Measurements from ENCODE around the gene ARHGEF4.
A peak's percentile ranks its signal among the peaks of the same experiment; 100 is the strongest.

The ARHGEF4 gene

GRCh38 chr2:130853391-130853790 is 16.7 kb downstream of the ARHGEF4 start:
- in situ Hi-C loops (cut with HindIII; ENCODE audit: low pct_unique_long_range_greater_than_20kb, low sequenced_read_pairs): no loop called here
- no peak for DNase-seq (ENCODE audit: low read depth in 1 of 2, low spot score in 1 of 2)
- no peak for TF ChIP-seq JUND (IDR thresholded peaks at IDR 0.05; ENCODE audit: low read depth)

- in situ Hi-C loops (cut with HindIII; ENCODE audit: low pct_unique_long_range_greater_than_20kb, low sequenced_read_pairs): no loop called here
- TF ChIP-seq JUND (IDR thresholded peaks at IDR 0.05; ENCODE audit: low read depth): no peak
- DNase-seq (ENCODE audit: low read depth in 1 of 2, low spot score in 1 of 2): no peak
These were observed 17.6 kb downstream of the ARHGEF4 start for GRCh38 chr2:130854301-130854700.

DNA sequence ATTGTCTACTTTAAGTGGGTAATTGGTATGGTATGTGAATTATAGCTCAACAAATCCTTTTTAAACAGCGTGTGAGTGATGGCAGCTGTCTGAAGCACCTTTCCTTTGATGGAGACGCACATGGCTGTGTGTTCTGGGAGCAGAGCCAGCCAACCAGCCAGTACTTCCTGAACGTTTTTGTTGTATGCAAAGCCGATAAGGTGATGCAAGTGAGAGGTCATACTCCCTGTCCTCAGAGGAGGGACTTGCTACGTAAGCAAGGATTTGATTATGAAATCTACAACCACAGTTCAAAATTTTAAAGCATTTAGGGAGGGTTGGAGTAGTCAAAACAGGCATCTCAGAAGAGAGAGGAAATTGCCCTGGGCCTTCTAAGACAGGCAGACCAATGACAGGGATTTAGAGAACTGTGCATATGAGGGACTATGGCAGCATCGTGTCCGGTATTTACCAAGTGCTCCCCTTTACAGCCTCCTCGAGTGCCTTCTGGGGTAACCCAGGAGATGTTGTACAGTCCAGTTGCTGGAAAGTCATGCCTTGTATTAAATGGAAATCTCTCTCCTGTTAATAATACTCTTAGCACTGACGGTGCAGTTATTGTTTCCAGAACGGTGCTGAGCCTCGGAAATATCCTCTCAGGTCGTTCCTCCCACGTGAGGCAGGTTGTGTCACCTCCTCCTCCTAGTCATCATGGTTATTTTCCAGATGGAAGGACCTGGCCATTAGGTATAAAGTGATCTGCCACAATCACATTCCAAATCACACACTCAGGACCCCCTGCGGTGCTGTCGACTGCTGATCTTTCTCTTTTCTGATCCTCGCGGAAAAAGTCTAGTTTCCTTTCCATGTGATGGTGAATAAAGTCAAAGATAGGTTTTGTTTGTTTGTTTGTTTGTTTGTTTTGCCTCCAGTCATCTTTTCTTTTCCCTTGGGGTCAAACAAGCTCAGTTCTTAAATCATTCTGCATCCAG is 28.4 kb downstream of the ARHGEF4 start:
- in situ Hi-C loops (cut with HindIII; ENCODE audit: low pct_unique_long_range_greater_than_20kb, low sequenced_read_pairs): no loop called here
- DNase-seq (ENCODE audit: low read depth in 1 of 2, low spot score in 1 of 2): no peak

GRCh38 chr2:130869441-130870160 is 32.9 kb downstream of the ARHGEF4 start:
- in situ Hi-C loops (cut with HindIII; ENCODE audit: low pct_unique_long_range_greater_than_20kb, low sequenced_read_pairs): no loop called here
- DNase-seq (ENCODE audit: low read depth in 1 of 2, low spot score in 1 of 2): no peak
- TF ChIP-seq JUND (IDR thresholded peaks at IDR 0.05; ENCODE audit: low read depth): no peak

More for the DNA sequence above, 28.4 kb downstream of the ARHGEF4 start:
- no peak for TF ChIP-seq JUND (IDR thresholded peaks at IDR 0.05; ENCODE audit: low read depth)

DNA sequence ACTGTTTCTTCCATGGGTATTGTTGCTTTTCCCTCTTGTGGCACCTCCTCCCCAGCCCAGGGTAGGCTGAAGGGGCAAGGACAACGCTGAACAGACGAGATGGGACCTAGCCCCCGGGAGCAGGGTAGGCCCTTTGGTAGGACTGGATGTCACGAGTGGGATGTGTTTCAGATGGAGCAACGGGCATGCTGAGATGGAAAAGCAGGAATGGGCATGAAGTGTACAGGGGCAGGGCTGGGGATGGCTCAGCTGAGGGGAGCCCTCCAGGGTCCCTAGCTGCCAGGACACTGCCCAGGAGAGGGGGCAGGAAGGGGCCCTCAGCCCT is 33.4 kb downstream of the ARHGEF4 start:
- TF ChIP-seq JUND (IDR thresholded peaks at IDR 0.05; ENCODE audit: low read depth): no peak
- no peak for DNase-seq (ENCODE audit: low read depth in 1 of 2, low spot score in 1 of 2)
- in situ Hi-C loops (cut with HindIII; ENCODE audit: low pct_unique_long_range_greater_than_20kb, low sequenced_read_pairs): no loop called here

GRCh38 chr2:130870779-130871178 is 34.1 kb downstream of the ARHGEF4 start:
- TF ChIP-seq JUND (IDR thresholded peaks at IDR 0.05; ENCODE audit: low read depth): no peak
- in situ Hi-C loops (cut with HindIII; ENCODE audit: low pct_unique_long_range_greater_than_20kb, low sequenced_read_pairs): no loop called here

DNA sequence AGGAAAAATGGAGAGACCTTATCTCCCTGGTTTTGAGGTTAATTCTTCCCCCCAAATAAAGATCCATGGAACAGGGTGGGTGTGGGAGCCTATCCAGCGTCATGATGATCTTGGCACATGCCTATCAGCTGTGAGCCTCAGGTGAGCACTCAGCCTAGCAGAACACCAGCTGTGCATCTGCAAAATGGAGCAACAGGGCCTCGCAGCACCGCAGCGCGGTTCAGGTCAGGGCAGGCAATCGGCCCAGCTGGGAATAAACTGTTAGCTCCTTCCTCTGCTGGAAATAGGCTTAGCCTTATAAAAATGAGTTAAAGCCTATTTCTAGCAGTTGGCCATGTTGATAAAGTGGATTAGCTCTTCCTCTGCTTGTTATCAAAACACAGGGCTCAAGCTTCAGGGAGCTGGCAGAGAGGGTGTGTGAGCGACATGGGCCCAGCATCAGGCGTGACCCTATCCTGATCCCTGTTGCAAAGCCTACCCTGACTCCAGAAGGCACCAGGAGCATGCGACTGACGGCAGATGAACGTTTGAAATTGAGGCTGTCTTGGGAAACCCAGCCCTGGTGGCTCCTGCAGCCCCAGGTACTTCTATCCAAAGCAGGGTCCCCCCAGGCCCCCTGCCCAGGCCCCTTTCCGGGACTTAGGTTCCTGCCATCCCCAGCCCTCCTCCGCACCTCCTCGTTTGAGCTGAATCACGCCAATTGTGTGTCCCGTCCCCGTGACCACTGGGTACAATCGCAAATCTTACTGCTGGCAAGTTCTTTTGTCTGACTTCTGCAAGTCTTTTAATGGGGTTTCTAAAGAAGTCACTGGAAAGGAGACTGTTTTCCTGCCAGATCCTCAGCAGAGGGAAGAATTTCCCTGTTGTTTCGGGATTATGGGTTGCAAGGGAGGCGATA is 35.4 kb downstream of the ARHGEF4 start:
- TF ChIP-seq JUND (IDR thresholded peaks at IDR 0.05; ENCODE audit: low read depth): no peak
- in situ Hi-C loops (cut with HindIII; ENCODE audit: low pct_unique_long_range_greater_than_20kb, low sequenced_read_pairs): no loop called here

More at GRCh38 chr2:130870779-130871178, 34.1 kb downstream of the ARHGEF4 start:
- no peak for DNase-seq (ENCODE audit: low read depth in 1 of 2, low spot score in 1 of 2)

DNA sequence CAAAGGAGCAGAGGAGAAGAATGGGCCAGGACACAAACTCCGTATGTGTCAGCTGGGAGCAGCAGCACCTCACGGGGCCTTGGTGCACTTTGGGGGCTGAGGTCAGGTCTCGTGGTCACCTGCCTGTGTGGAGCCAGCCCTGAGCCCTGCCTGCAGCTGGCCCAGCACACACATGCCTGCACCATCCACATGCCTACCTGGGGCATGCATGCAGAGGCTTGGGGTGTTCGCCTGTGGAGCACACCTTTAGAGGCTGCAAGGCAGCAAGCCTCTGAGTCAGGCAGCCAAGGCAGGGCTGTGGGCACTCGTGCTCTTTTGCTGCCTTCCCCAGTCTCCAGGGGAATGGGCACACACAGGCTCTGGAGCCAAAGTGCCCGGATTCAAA is 36.0 kb downstream of the ARHGEF4 start:
- in situ Hi-C loops (cut with HindIII; ENCODE audit: low pct_unique_long_range_greater_than_20kb, low sequenced_read_pairs): no loop called here
- no peak for DNase-seq (ENCODE audit: low read depth in 1 of 2, low spot score in 1 of 2)
- TF ChIP-seq JUND (IDR thresholded peaks at IDR 0.05; ENCODE audit: low read depth): no peak

More for the DNA sequence above, 35.4 kb downstream of the ARHGEF4 start:
- DNase-seq (ENCODE audit: low read depth in 1 of 2, low spot score in 1 of 2): no peak

DNA sequence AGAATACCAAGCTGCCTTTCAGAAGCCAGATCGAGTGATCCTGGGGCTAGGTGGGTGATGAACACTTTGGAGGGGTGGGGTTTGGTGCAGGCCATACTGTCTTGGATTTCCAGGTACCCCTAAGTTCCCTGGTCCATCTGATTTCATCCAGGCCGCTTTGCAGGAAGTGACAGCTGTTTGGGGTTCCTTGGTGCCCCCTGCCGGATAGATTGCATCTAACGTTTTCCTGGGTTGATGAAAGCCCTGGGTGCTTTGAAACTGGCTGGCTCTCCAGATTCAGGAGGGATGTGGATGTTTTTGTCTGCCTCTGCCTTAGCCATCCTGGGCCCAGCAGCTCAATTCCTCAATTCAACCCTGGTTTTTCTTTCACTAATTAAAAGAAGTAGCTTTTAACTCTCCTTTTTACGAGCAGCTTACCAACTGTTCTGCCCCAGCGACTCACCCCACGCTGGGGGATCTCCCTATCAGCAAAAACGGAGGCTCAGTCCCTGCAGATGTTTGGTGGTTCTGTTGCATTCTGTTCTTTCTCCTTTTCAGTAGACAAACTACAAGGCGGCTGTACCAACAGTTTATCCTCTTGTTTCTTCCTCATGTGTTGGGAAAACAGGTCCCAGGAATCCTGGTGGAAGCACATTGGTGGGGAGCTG is 37.1 kb downstream of the ARHGEF4 start:
- in situ Hi-C loops (cut with HindIII; ENCODE audit: low pct_unique_long_range_greater_than_20kb, low sequenced_read_pairs): no loop called here
- no peak for TF ChIP-seq JUND (IDR thresholded peaks at IDR 0.05; ENCODE audit: low read depth)

GRCh38 chr2:130874512-130874911 is 37.8 kb downstream of the ARHGEF4 start:
- in situ Hi-C loops (cut with HindIII; ENCODE audit: low pct_unique_long_range_greater_than_20kb, low sequenced_read_pairs): no loop called here
- TF ChIP-seq JUND (IDR thresholded peaks at IDR 0.05; ENCODE audit: low read depth): no peak
- DNase-seq (ENCODE audit: low read depth in 1 of 2, low spot score in 1 of 2): no peak

More for the DNA sequence above, 37.1 kb downstream of the ARHGEF4 start:
- peak; percentile 57 to 66 for DNase-seq (ENCODE audit: low read depth in 1 of 2, low spot score in 1 of 2)

DNA sequence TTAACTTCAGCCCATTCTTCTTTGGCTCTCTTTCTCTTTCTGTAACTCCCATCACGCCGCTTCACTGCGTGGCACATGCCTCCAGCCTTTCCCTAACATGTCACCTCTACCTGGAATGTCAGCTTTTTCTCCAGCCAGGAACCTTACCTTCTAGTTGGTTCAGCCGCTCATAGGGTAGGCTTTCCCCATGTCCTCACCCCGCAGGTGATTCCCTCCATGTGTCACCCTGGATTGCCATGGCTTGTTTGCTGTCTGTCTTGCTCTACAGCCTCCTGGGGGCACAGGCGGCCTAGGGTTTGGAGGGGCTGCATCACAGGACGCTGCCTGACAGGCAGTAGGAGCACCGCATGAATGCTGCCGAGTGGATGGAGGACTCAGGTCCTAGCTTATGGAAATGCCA is 39.2 kb downstream of the ARHGEF4 start:
- TF ChIP-seq JUND (IDR thresholded peaks at IDR 0.05; ENCODE audit: low read depth): no peak
- DNase-seq (ENCODE audit: low read depth in 1 of 2, low spot score in 1 of 2): no peak
- in situ Hi-C loops (cut with HindIII; ENCODE audit: low pct_unique_long_range_greater_than_20kb, low sequenced_read_pairs): no loop called here

DNA sequence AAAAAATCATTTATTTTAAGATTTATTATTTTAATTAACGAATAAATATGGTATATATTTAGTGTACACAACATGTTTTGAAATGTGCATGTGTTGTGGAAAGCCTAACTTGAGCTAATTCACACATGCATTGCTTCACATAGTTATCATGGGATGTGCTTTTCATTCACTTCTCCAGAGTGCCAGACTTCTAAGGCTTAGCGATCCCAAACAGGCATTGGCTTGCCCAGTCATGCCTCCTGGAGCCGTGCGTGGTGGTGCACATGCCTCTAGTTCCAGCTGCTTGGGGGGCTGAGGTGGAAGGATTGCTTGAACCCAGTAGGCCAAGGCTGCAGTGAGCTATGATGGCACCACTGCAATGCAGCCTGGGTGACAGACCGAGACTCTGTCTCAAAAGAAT is 40.5 kb downstream of the ARHGEF4 start:
- no peak for TF ChIP-seq JUND (IDR thresholded peaks at IDR 0.05; ENCODE audit: low read depth)
- in situ Hi-C loops (cut with HindIII; ENCODE audit: low pct_unique_long_range_greater_than_20kb, low sequenced_read_pairs): no loop called here
- DNase-seq (ENCODE audit: low read depth in 1 of 2, low spot score in 1 of 2): no peak

All from T47D (cell line).